ENCODE measurements around the gene FOXP1.
"Not testable (repeated sequence)": the region's sequence is repeated elsewhere in the genome, so short reads cannot be mapped to it uniquely, and the experiment has no call there.

The FOXP1 gene

DNA sequence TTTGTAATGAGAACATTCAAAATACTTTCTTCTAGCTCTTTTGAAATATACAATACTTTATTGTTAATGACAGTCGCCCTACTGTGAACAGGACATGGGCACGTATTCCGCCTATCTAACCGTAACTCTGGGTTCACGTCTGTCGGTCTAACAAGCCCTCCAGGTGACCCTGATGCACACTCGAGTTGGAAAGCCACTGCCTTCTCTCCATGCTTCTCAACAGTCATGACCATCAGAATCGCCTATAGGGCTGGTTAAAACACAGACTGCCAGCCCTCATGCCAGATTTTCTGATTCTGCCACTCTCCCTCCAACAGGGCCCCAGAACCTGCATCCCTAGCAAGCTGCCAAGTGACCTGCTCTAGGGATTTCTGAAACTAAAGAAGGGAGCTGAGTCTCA, 140.2 kb downstream of the FOXP1 start:
- Histone ChIP-seq H3K9me3 (ENCODE audit: low read length) (no peaks in the 10 kb centered on the region), H3K4me1 (ENCODE audit: insufficient read depth, low read length) (peaks cover 23% of the 10 kb centered on the region)

DNA sequence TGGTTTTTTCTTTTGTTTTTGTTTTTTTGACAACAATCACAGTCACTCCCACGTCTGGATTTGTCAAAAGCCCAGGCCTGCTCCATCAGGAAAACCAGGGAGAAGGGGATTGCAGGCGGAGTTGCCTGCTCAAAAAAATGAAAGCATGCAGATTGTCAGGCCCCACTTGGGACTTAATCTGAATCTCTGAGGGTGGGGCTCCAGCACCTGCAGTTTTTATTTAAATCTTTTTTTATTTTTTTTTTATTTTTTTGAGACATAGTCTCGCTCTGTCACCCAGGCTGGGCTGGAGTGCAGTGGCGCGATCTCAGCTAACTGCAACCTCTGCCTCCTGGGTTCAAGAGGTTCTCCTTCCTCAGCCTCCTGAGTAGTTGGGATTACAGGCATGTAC, 140.9 kb downstream of the FOXP1 start:
- Histone ChIP-seq H3K36me3 (ENCODE audit: insufficient read depth, low read length) (no peaks in the 10 kb centered on the region), H3K27me3 (ENCODE audit: control insufficient read depth in 1 of 2, insufficient read depth in 2 of 2, low read length in 2 of 2) (no peaks in the 10 kb centered on the region), H3K27ac (ENCODE audit: low read depth, low read length) (no peak overlapping the region), H3K9me3 (ENCODE audit: low read length) (no peaks in the 10 kb centered on the region), H3K9ac (ENCODE audit: low read length) (no peak overlapping the region), H3K4me3 (ENCODE audit: low read depth in 1 of 2, low read length in 2 of 2) (no peak overlapping the region), H3K4me1 (ENCODE audit: insufficient read depth, low read length) (peaks cover 30% of the 10 kb centered on the region)

More for the DNA sequence above, 140.2 kb downstream of the FOXP1 start:
- no peaks in the 10 kb centered on the region for H3K27me3 ChIP-seq (ENCODE audit: control insufficient read depth in 1 of 2, insufficient read depth in 2 of 2, low read length in 2 of 2)
- H3K36me3 ChIP-seq (ENCODE audit: insufficient read depth, low read length) = no peaks in the 10 kb centered on the region
- H3K27ac ChIP-seq (ENCODE audit: low read depth, low read length) = no peak overlapping the region
- no peak overlapping the region for H3K9ac ChIP-seq (ENCODE audit: low read length)
- no peak overlapping the region for H3K4me3 ChIP-seq (ENCODE audit: low read depth in 1 of 2, low read length in 2 of 2)

DNA sequence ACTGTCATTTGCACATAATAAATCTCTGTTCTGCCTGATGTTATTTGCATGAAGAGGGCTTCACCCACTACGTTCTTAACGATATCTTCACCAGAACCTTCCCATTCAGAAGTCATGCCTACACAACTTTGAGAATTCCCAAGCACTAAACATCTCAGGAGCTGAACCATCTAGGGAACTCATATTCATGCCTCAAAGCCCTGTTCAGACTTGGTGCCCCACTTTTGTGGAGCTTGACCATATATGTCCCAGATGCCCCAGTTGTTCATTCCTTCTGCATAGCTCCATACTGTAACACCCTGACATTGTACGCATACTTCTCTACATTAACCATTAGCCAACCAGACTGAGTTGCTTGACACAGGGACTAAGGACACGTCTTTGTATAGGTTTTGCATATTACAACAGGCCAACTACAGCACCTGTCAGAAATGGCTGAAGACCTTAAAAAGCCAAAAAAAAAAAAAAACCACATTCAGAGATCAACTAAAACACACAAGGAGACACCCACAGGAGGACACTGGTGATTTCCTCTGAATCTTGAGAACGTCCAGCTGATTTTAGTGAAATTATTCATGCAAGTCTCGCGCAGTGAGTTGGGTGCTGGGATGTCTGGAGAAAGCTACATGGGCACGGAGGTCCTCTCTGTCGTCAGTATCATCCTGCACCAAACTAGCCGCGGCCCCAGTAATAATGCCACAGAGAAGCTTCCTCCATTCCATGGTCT, 141.4 kb downstream of the FOXP1 start:
- Histone ChIP-seq H3K27ac (ENCODE audit: low read depth, low read length) (no peak overlapping the region), H3K9ac (ENCODE audit: low read length) (no peak overlapping the region), H3K9me3 (ENCODE audit: low read length) (no peaks in the 10 kb centered on the region), H3K27me3 (ENCODE audit: control insufficient read depth in 1 of 2, insufficient read depth in 2 of 2, low read length in 2 of 2) (no peaks in the 10 kb centered on the region), H3K4me1 (ENCODE audit: insufficient read depth, low read length) (peaks cover 36% of the 10 kb centered on the region), H3K36me3 (ENCODE audit: insufficient read depth, low read length) (no peaks in the 10 kb centered on the region), H3K4me3 (ENCODE audit: low read depth in 1 of 2, low read length in 2 of 2) (no peak overlapping the region)

DNA sequence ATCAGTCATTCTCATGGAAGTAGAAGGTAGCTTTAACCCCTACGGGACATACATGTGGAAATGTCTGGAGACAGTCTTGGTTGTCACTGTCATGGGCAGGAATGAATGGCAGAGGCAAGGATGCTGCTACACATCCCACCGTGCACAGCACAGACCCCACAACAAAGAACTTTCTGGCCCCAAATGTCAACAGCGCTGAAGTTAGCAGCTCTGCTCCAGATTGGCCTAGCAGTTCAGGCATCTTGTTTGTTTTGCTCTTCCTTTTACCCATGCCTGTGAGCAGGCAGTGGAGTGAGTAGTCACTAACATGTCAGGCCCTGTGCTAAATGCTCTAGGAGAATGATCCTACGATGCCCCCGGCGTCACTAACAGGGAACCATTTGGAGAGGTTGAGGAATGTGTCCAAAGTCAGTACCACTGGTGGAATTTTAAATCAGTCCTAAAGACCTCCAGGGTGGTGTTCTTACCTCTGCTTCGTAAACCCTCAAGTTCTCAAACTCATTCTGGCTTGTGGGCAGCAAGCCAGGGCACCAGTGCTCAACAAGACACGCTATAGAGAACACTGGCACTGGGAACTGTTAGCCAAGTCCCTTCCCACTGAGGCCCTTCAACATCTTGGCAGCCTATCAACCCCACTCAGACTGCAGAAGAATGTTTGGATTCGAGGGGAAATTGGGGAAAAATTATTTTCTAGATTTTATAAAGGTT, 142.2 kb downstream of the FOXP1 start:
- Histone ChIP-seq H3K4me3 (ENCODE audit: low read depth in 1 of 2, low read length in 2 of 2) (no peak overlapping the region), H3K4me1 (ENCODE audit: insufficient read depth, low read length) (peaks cover 33% of the 10 kb centered on the region), H3K27ac (ENCODE audit: low read depth, low read length) (no peak overlapping the region)

DNA sequence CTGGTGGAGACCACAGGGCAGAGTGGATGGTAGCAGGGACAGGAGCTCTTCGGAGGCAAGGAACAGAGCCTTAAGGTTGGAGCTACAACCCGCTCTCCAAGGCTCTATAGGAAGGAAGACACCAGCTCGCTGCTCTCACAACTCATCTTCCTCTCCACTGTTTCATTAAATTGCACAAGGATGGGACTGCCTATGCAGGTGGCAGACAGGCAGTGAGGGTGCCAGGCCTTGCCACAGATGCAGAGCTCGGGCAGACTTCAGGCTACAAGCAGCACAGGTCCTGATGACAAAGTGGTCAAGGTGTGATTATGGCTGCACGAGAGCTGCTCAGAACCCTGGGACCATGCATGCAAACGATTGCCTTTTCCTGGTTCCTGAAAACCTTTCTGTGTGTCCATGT, 144.6 kb downstream of the FOXP1 start:
- Histone ChIP-seq H3K4me1 (ENCODE audit: insufficient read depth, low read length) (peaks cover 37% of the 10 kb centered on the region), H3K36me3 (ENCODE audit: insufficient read depth, low read length) (no peaks in the 10 kb centered on the region), H3K4me3 (ENCODE audit: low read depth in 1 of 2, low read length in 2 of 2) (no peak overlapping the region), H3K9me3 (ENCODE audit: low read length) (no peaks in the 10 kb centered on the region), H3K27ac (ENCODE audit: low read depth, low read length) (no peak overlapping the region), H3K9ac (ENCODE audit: low read length) (no peak overlapping the region), H3K27me3 (ENCODE audit: control insufficient read depth in 1 of 2, insufficient read depth in 2 of 2, low read length in 2 of 2) (no peaks in the 10 kb centered on the region)

More for the DNA sequence above, 142.2 kb downstream of the FOXP1 start:
- no peaks in the 10 kb centered on the region for H3K27me3 ChIP-seq (ENCODE audit: control insufficient read depth in 1 of 2, insufficient read depth in 2 of 2, low read length in 2 of 2)
- H3K9me3 ChIP-seq (ENCODE audit: low read length) = no peaks in the 10 kb centered on the region
- no peaks in the 10 kb centered on the region for H3K36me3 ChIP-seq (ENCODE audit: insufficient read depth, low read length)
- no peak overlapping the region for H3K9ac ChIP-seq (ENCODE audit: low read length)

DNA sequence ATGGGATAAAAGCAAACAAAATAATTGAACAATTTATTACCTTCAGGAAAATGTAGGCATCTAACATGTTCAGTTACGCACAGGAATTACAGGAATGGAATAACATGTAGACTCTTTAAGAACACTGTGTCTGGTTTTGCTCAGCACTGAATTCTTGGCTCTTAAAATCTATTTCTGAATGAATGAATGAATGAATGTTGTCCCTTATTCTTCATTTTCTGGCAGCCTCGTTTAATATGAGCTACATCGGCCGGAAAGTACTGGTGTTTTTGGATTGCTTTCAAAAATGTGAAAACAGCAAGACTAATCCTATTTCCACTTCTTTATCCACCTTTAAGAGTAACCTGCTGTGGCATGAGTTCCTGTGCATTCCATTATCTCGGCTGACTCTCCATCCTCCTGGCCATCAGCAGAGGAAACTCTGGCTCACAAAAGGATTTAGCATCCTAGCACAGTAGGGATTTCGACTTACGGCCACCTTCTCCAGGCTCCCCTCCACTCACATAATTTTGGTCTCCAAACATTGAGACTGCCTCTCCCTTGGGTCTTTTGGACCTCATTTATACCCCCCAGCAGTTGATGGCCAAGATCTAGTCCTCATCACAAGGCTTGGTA, 145.3 kb downstream of the FOXP1 start:
- Histone ChIP-seq H3K27ac (ENCODE audit: low read depth, low read length) (no peak overlapping the region), H3K27me3 (ENCODE audit: control insufficient read depth in 1 of 2, insufficient read depth in 2 of 2, low read length in 2 of 2) (no peaks in the 10 kb centered on the region), H3K9me3 (ENCODE audit: low read length) (no peaks in the 10 kb centered on the region), H3K36me3 (ENCODE audit: insufficient read depth, low read length) (no peaks in the 10 kb centered on the region), H3K4me3 (ENCODE audit: low read depth in 1 of 2, low read length in 2 of 2) (no peak overlapping the region), H3K9ac (ENCODE audit: low read length) (no peak overlapping the region), H3K4me1 (ENCODE audit: insufficient read depth, low read length) (peaks cover 37% of the 10 kb centered on the region)

DNA sequence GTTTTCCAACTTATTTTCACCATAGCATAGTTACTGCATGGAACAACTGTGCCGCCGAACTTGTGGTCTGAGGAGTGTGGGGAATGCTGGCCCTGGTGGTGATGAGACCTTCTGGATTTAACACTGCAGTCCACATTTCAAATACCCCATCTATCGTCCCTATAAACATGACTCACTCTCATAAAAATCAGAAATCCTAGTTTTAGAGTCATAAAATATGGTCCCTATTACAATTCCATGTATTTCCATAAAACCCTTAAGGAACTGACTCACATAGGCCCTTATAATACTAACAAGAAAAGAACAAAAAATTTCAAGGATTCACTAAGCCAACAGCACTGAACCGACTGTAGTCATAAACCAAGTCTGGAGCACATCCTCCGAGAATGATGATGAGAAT, 147.2 kb downstream of the FOXP1 start:
- Histone ChIP-seq H3K27ac (ENCODE audit: low read depth, low read length) (no peak overlapping the region), H3K4me1 (ENCODE audit: insufficient read depth, low read length) (peaks cover 31% of the 10 kb centered on the region), H3K27me3 (ENCODE audit: control insufficient read depth in 1 of 2, insufficient read depth in 2 of 2, low read length in 2 of 2) (no peaks in the 10 kb centered on the region), H3K36me3 (ENCODE audit: insufficient read depth, low read length) (no peaks in the 10 kb centered on the region), H3K4me3 (ENCODE audit: low read depth in 1 of 2, low read length in 2 of 2) (no peak overlapping the region), H3K9me3 (ENCODE audit: low read length) (no peaks in the 10 kb centered on the region), H3K9ac (ENCODE audit: low read length) (no peak overlapping the region)

DNA sequence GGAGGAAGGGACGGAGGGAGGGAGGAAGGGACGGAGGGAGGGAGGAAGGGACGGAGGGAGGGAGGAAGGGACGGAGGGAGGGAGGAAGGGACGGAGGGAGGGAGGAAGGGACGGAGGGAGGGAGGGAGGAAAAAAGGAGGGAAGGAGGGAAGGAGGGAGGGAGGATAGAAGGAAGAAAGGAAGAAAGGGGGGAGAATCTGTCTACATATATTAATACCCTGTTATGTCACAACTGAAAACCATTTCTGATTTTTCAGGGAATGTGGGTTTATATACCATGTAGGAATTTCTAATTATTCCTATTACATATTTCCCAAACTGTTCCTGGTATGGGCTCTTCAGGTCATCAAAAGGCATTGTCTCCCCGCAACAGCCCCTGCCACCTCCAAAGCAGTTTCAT, 147.7 kb downstream of the FOXP1 start:
- peaks cover 27% of the 10 kb centered on the region for H3K4me1 ChIP-seq (ENCODE audit: insufficient read depth, low read length)
- not testable (repeated sequence) for H3K27ac ChIP-seq (ENCODE audit: low read depth, low read length); H3K27me3 ChIP-seq (ENCODE audit: control insufficient read depth in 1 of 2, insufficient read depth in 2 of 2, low read length in 2 of 2); H3K9me3 ChIP-seq (ENCODE audit: low read length); H3K4me3 ChIP-seq (ENCODE audit: low read depth in 1 of 2, low read length in 2 of 2); H3K9ac ChIP-seq (ENCODE audit: low read length); H3K36me3 ChIP-seq (ENCODE audit: insufficient read depth, low read length)

DNA sequence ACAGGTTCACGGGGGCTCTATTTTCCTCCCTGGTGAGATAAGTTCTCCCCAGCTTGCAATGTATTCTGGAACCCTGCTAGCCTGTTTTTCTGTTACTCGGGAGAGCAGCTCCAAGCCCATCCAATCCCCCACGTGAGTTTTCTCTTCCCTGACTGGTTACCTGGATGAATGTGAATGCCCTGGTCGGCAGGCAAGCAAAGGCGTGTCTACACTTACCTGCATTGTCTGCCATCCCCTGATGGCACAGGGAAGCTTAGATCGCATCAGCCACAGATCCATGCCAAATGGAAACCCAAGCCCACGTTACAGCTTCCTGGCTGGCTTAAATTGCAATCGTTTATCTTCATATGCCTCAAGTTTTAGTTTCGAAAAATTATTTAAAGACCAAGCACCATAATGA, 149.9 kb downstream of the FOXP1 start:
- H3K27ac ChIP-seq (ENCODE audit: low read depth, low read length) = no peak overlapping the region
- H3K36me3 ChIP-seq (ENCODE audit: insufficient read depth, low read length) = no peaks in the 10 kb centered on the region
- H3K27me3 ChIP-seq (ENCODE audit: control insufficient read depth in 1 of 2, insufficient read depth in 2 of 2, low read length in 2 of 2) = no peaks in the 10 kb centered on the region
- H3K4me3 ChIP-seq (ENCODE audit: low read depth in 1 of 2, low read length in 2 of 2) = no peak overlapping the region
- no peaks in the 10 kb centered on the region for H3K9me3 ChIP-seq (ENCODE audit: low read length)
- H3K4me1 ChIP-seq (ENCODE audit: insufficient read depth, low read length) = peaks cover 32% of the 10 kb centered on the region
- H3K9ac ChIP-seq (ENCODE audit: low read length) = no peak overlapping the region

DNA sequence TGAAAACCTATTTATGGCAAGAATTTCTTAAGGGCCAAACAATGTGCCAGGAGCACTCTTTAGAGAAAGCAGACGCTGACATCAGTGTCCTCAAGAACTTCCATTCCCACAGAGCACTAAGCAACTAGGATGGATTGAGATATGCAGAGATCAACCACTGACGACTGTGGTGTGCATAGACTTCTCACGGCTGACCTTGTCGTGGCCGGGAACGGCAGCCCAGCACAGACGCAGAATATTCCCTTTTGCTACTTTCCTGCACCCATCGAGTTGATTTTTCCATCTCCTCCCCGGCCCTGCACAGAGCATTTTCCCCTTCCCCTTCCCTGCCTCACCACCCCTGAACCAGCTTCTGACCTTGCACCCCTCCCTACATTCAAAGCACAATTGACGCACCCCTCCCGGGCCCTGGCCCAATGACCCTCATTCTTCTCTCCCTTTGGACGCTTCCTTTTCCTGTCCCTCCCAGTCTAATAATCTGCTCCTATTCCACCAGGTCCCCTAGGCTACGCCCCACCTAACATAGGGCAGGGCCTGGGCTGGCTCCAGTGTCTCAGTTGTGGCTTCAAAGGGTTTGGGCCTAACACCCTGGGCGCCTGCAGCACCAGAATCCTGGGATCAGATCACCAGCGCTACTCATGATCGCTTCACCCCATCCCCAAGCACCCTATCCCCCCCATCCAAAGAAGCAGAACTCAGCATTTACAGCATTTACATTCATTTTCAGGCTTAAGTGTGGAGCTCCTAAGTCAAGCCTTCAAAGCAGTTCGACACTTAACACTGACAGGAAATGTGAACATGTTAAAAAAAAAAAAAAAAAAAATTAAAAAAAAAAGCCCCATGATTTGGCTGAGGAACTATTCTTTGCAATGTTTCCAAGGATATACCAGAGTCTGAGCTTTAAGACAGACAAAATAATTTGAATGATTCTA, 151.2 kb downstream of the FOXP1 start:
- no peaks in the 10 kb centered on the region for H3K27me3 ChIP-seq (ENCODE audit: control insufficient read depth in 1 of 2, insufficient read depth in 2 of 2, low read length in 2 of 2)
- H3K9ac ChIP-seq (ENCODE audit: low read length) = no peak overlapping the region
- no peak overlapping the region for H3K27ac ChIP-seq (ENCODE audit: low read depth, low read length)
- no peaks in the 10 kb centered on the region for H3K9me3 ChIP-seq (ENCODE audit: low read length)
- no peaks in the 10 kb centered on the region for H3K36me3 ChIP-seq (ENCODE audit: insufficient read depth, low read length)
- no peak overlapping the region for H3K4me3 ChIP-seq (ENCODE audit: low read depth in 1 of 2, low read length in 2 of 2)
- H3K4me1 ChIP-seq (ENCODE audit: insufficient read depth, low read length) = peaks cover 29% of the 10 kb centered on the region

DNA sequence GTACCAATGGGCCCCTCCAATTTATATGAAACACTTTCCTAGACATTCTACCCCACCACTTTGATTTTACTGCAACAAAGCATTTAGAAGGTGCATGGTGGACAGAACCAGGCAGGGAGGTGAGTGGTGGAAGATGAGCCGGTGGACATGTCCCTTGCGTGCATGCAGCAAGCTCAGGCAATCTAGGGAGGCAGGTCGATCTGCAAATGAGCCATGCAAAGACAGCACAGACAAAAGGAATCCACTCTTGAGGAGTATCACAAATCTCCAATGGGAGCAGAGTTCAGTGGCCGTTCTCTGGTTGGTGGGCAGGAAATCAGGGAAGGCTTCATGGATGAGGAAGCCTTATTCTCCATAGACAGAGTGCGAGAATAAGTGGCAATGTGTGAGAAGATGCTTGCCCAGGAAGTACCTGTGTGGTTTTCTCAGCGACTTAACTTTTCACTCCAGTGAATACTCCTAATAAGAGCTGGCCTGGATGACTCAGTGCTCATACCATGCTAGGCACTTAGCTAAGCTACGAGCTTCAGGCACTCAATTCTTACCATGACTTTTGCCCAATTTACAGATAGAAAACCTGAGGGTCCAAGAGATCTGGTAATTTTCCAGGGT, 152.5 kb downstream of the FOXP1 start:
- no peaks in the 10 kb centered on the region for H3K36me3 ChIP-seq (ENCODE audit: insufficient read depth, low read length)
- no peak overlapping the region for H3K4me3 ChIP-seq (ENCODE audit: low read depth in 1 of 2, low read length in 2 of 2)
- H3K9ac ChIP-seq (ENCODE audit: low read length) = no peak overlapping the region
- no peak overlapping the region for H3K27ac ChIP-seq (ENCODE audit: low read depth, low read length)
- peaks cover 23% of the 10 kb centered on the region for H3K4me1 ChIP-seq (ENCODE audit: insufficient read depth, low read length)
- no peaks in the 10 kb centered on the region for H3K27me3 ChIP-seq (ENCODE audit: control insufficient read depth in 1 of 2, insufficient read depth in 2 of 2, low read length in 2 of 2)
- H3K9me3 ChIP-seq (ENCODE audit: low read length) = no peaks in the 10 kb centered on the region
